SK-N-SH (cell line): ENCODE results near the gene PPP1R3D. TPM values are rescaled to one million over a fixed set of nuclear protein-coding genes. Genes with fewer than 3 reads are reported as not detected.

Experiments used
- CTCF ChIA-PET: fragments of 300-600, 350-600 bp; formaldehyde crosslinking; extraction: SDS; loops from one replicate; lab custom pipeline; 2021; lab: Yijun Ruan, JAX
- POLR2A ChIA-PET: fragments of 350-600 bp; sonication (Branson Sonifier 250); formaldehyde crosslinking; extraction: SDS; loops from one replicate; lab custom pipeline; 2020; ENCODE audit warnings: antibody characterized with exemption, inconsistent platforms; lab: Yijun Ruan, JAX
- DNase-seq: peaks from one replicate; pipeline ENCODE4 v3.0.0; 2012
- H2AFZ ChIP-seq: fragments of 200-600 bp; sonication (generic); 2 replicates; pipeline ENCODE4 v1.8.1; 2016; ENCODE audit warnings: antibody characterized with exemption, mild to moderate bottlenecking, low read depth
- H3F3A ChIP-seq: fragments of 200-600 bp; sonication (generic); replicated peaks from 2 replicates; pipeline ENCODE3; 2016; ENCODE audit warnings: antibody characterized with exemption, mild to moderate bottlenecking; ENCODE audit not compliant: insufficient read depth
- H3K27ac ChIP-seq, 2 experiments: fragments of 200-500 bp in 1 of 2; fragments of 200-600 bp in 1 of 2; sonication (Bioruptor generic) in 1 of 2; sonication (generic), shearing (Covaris generic) in 1 of 2; 2 replicates each; pipeline versions ENCODE4 v1.5.1 to v1.6.1; 2014 to 2016; ENCODE audit warnings: low read depth in 2 of 2, inconsistent platforms in 1 of 2, low read length in 1 of 2, mild to moderate bottlenecking in 1 of 2, mixed read lengths in 1 of 2
- H3K27me3 ChIP-seq: fragments of 200-600 bp; sonication (generic), shearing (Covaris generic); 2 replicates; pipeline ENCODE4 v1.6.1; 2016; ENCODE audit warnings: mixed run types; ENCODE audit not compliant: insufficient read depth
- H3K36me3 ChIP-seq, 2 experiments: fragments of 200-500 bp in 1 of 2; fragments of 200-600 bp in 1 of 2; sonication (Bioruptor generic) in 1 of 2; sonication (generic) in 1 of 2; replicated peaks in 1 of 2; 2 replicates each; pipeline versions ENCODE3 to v1.5.1; 2014 to 2016; ENCODE audit warnings: low read length in 1 of 2, mild to moderate bottlenecking in 1 of 2; ENCODE audit not compliant: insufficient read depth in 2 of 2, control insufficient read depth in 1 of 2
- H3K4me1 ChIP-seq, 2 experiments: fragments of 200-500 bp in 1 of 2; fragments of 200-600 bp in 1 of 2; sonication (Bioruptor generic) in 1 of 2; sonication (generic), shearing (Covaris generic) in 1 of 2; 2 replicates each; pipeline versions ENCODE4 v1.5.1 to v1.6.1; 2014 to 2016; ENCODE audit warnings: low read depth in 1 of 2, low read length in 1 of 2, mixed run types in 1 of 2; ENCODE audit not compliant: insufficient read depth in 2 of 2, control insufficient read depth in 1 of 2
- H3K4me2 ChIP-seq: fragments of 200-600 bp; sonication (generic), shearing (Covaris generic); 2 replicates; pipeline ENCODE4 v1.6.1; 2017; ENCODE audit warnings: mixed run types
- H3K4me3 ChIP-seq, 2 experiments: fragments of 200-500 bp in 1 of 2; fragments of 200-600 bp in 1 of 2; sonication (Bioruptor generic) in 1 of 2; sonication (generic), shearing (Covaris generic) in 1 of 2; 2 replicates each; pipeline versions ENCODE4 v1.5.1 to v1.8.1; 2014 to 2016; ENCODE audit warnings: low read depth in 2 of 2, inconsistent platforms in 1 of 2, low read length in 1 of 2, mild to moderate bottlenecking in 1 of 2, mixed read lengths in 1 of 2, moderate library complexity in 1 of 2
- H3K79me2 ChIP-seq: fragments of 200-600 bp; sonication (generic); 2 replicates; pipeline ENCODE4 v1.8.1; 2017; ENCODE audit warnings: mild to moderate bottlenecking; ENCODE audit not compliant: insufficient read depth
- H3K9ac ChIP-seq: fragments of 200-600 bp; sonication (generic); 2 replicates; pipeline ENCODE4 v1.6.1; 2017; ENCODE audit warnings: mixed run types
- H3K9me2 ChIP-seq: fragments of 200-600 bp; sonication (generic); 2 replicates; pipeline ENCODE4 v1.6.1; 2017; ENCODE audit warnings: mixed run types
- H3K9me3 ChIP-seq: fragments of 200-600 bp; sonication (generic); 2 replicates; pipeline ENCODE4 v1.6.1; 2017; ENCODE audit warnings: mixed run types, mild to moderate bottlenecking, moderate library complexity
- H4K20me1 ChIP-seq: fragments of 200-600 bp; sonication (generic); 2 replicates; pipeline ENCODE4 v1.6.1; 2017; ENCODE audit warnings: mild to moderate bottlenecking, mixed run types; ENCODE audit not compliant: insufficient read depth
- CHD2 ChIP-seq: fragments of 150-350 bp; IDR thresholded peaks from 2 replicates; pipeline ENCODE4 v1.6.1; 2018; ENCODE audit warnings: low read length; ENCODE audit not compliant: partially characterized antibody
- FOSL2 ChIP-seq: IDR thresholded peaks from 2 replicates; pipeline ENCODE4 v1.4.0; 2012; ENCODE audit warnings: low read depth, mild to moderate bottlenecking, moderate library complexity, borderline replicate concordance
- FOXM1 ChIP-seq: IDR thresholded peaks from 2 replicates; pipeline ENCODE4 v1.4.0; 2012; ENCODE audit warnings: low read depth, mild to moderate bottlenecking
- GATA2 ChIP-seq: sonication (generic); formaldehyde crosslinking; IDR thresholded peaks from 2 replicates; pipeline ENCODE4 v1.5.0; 2020; ENCODE audit warnings: mild to moderate bottlenecking, missing genetic modification reagents
- JUND ChIP-seq: IDR thresholded peaks from 2 replicates; pipeline ENCODE4 v1.4.0; 2012
- NFIC ChIP-seq: IDR thresholded peaks from 2 replicates; pipeline ENCODE4 v1.4.0; 2012; ENCODE audit warnings: borderline replicate concordance
- NRF1 ChIP-seq: IDR thresholded peaks from 2 replicates; pipeline ENCODE4 v1.6.1; 2012; ENCODE audit warnings: low read depth, mild to moderate bottlenecking, low read length
- POLR2AphosphoS5 ChIP-seq: IDR thresholded peaks from 2 replicates; pipeline ENCODE4 v1.6.1; 2012; ENCODE audit warnings: low read depth, low read length
- RAD21 ChIP-seq: IDR thresholded peaks from 2 replicates; pipeline ENCODE4 v1.6.1; 2012; ENCODE audit warnings: mild to moderate bottlenecking, low read length
- RCOR1 ChIP-seq: fragments of 150-350 bp; IDR thresholded peaks from 2 replicates; pipeline ENCODE4 v1.6.1; 2017; ENCODE audit warnings: antibody characterized with exemption, low read length
- RXRA ChIP-seq: IDR thresholded peaks from 2 replicates; pipeline ENCODE4 v1.4.0; 2012; ENCODE audit warnings: low read depth, mild to moderate bottlenecking, borderline replicate concordance
- SIN3A ChIP-seq: IDR thresholded peaks from 2 replicates; pipeline ENCODE4 v1.6.1; 2012; ENCODE audit warnings: low read depth, mild to moderate bottlenecking, low read length, moderate library complexity, borderline replicate concordance
- SMC3 ChIP-seq: IDR thresholded peaks from 2 replicates; pipeline ENCODE4 v1.6.1; 2012; ENCODE audit warnings: low read depth, low read length, improper control_type of control experiment
- WGBS: methylation state at CpG from one replicate; pipeline ENCODE4 v1.1.6; 2017; ENCODE audit warnings: low lambda C conversion rate; 5-methylcytosine and 5-hydroxymethylcytosine counted together
- polyA plus RNA-seq, 3 experiments: library from polyadenylated mRNA; depleted of rRNA; stranded (reverse); fragments of >200 nt; gene quantifications; 2 replicates each; pipeline ENCODE4 v1.2.3, GENCODE V29; 2012
- TF ChIP-seq, protein P1 (sequence below): IDR thresholded peaks from 2 replicates; pipeline ENCODE4 v1.4.0; 2012; ENCODE audit warnings: low read depth, borderline replicate concordance
- TF ChIP-seq, protein P2 (sequence below): IDR thresholded peaks from 2 replicates; pipeline ENCODE4 v1.4.0; 2012; ENCODE audit warnings: low read depth
- TF ChIP-seq, protein P3 (sequence below): fragments of 150-350 bp; IDR thresholded peaks from 2 replicates; pipeline ENCODE4 v1.6.1; 2016; ENCODE audit warnings: mild to moderate bottlenecking, low read depth, low read length
- TF ChIP-seq, protein P4 (sequence below): IDR thresholded peaks from 2 replicates; pipeline ENCODE4; 2012
- TF ChIP-seq, protein P5 (sequence below): IDR thresholded peaks from 2 replicates; pipeline ENCODE4 v1.6.1; 2012; ENCODE audit warnings: mild to moderate bottlenecking, low read depth, low read length, moderate library complexity

The PPP1R3D gene
- polyA plus RNA-seq, 1 of the 3 experiments (the other 2 are of a cell fraction): 0.87 TPM

DNA sequence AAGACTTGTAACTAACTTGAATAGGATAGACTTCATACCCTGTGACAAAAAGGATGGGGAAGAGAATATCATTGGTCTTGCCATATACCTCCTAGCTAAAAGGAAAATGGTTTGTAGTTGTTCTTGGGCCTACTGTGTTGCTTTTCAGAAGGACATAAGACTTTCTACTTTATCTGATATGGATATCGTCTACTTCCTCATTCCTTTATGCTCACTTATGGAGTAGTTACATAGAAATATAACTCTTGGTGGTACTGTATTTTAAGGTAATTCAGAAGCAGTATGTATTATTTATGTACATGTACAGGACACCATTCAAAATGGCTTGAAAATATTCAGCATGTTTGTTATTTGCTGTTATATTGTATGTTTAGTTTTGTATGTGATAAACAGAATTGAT is 8.1 kb upstream of the PPP1R3D start:
- no peak for DNase-seq
- H3K9me2 ChIP-seq: no peaks in the 10 kb centered on the region
- no peaks in the 10 kb centered on the region for H3K79me2 ChIP-seq
- no peak overlapping the region for H3K4me3 ChIP-seq
- no peak overlapping the region for H2AFZ ChIP-seq
- H3K4me2 ChIP-seq: no peak overlapping the region
- no peaks in the 10 kb centered on the region for H3K9me3 ChIP-seq
- H3F3A ChIP-seq: no peaks in the 10 kb centered on the region
- CTCF ChIA-PET: interaction anchor here (0.6 to 10.9 kb wide), 5 partner anchors 10 to 202 kb away, joined by 3 to 95 read pairs (median 3); partner anchors contain the start of genes CDH26, FAM217B, PPP1R3D and SYCP2
- H3K27ac ChIP-seq: no peak overlapping the region
- H3K27me3 ChIP-seq: no peaks in the 10 kb centered on the region
- WGBS: 84% methylated on average over 1 of the region's 1 CpG
- H3K36me3 ChIP-seq: peaks cover 16 to 34% of the 10 kb centered on the region in 2 experiments
- TF ChIP-seq RXRA (no peak), JUND (no peak), NRF1 (no peak), SMC3 (no peak), RCOR1 (no peak), CHD2 (no peak), NFIC (no peak), SIN3A (no peak), RAD21 (no peak), GATA2 (CRISPR knock-in tag) (no peak), FOXM1 (no peak), POLR2AphosphoS5 (no peak), FOSL2 (no peak)
- TF ChIP-seq, protein P1, sequence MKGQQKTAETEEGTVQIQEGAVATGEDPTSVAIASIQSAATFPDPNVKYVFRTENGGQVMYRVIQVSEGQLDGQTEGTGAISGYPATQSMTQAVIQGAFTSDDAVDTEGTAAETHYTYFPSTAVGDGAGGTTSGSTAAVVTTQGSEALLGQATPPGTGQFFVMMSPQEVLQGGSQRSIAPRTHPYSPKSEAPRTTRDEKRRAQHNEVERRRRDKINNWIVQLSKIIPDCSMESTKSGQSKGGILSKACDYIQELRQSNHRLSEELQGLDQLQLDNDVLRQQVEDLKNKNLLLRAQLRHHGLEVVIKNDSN: no peak
- TF ChIP-seq, protein P2, sequence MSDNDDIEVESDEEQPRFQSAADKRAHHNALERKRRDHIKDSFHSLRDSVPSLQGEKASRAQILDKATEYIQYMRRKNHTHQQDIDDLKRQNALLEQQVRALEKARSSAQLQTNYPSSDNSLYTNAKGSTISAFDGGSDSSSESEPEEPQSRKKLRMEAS: no peak
- TF ChIP-seq, protein P3, sequence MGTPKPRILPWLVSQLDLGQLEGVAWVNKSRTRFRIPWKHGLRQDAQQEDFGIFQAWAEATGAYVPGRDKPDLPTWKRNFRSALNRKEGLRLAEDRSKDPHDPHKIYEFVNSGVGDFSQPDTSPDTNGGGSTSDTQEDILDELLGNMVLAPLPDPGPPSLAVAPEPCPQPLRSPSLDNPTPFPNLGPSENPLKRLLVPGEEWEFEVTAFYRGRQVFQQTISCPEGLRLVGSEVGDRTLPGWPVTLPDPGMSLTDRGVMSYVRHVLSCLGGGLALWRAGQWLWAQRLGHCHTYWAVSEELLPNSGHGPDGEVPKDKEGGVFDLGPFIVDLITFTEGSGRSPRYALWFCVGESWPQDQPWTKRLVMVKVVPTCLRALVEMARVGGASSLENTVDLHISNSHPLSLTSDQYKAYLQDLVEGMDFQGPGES: no peak
- TF ChIP-seq, protein P4, sequence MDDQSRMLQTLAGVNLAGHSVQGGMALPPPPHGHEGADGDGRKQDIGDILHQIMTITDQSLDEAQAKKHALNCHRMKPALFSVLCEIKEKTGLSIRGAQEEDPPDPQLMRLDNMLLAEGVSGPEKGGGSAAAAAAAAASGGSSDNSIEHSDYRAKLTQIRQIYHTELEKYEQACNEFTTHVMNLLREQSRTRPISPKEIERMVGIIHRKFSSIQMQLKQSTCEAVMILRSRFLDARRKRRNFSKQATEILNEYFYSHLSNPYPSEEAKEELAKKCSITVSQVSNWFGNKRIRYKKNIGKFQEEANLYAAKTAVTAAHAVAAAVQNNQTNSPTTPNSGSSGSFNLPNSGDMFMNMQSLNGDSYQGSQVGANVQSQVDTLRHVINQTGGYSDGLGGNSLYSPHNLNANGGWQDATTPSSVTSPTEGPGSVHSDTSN: no peak
- TF ChIP-seq, protein P5, sequence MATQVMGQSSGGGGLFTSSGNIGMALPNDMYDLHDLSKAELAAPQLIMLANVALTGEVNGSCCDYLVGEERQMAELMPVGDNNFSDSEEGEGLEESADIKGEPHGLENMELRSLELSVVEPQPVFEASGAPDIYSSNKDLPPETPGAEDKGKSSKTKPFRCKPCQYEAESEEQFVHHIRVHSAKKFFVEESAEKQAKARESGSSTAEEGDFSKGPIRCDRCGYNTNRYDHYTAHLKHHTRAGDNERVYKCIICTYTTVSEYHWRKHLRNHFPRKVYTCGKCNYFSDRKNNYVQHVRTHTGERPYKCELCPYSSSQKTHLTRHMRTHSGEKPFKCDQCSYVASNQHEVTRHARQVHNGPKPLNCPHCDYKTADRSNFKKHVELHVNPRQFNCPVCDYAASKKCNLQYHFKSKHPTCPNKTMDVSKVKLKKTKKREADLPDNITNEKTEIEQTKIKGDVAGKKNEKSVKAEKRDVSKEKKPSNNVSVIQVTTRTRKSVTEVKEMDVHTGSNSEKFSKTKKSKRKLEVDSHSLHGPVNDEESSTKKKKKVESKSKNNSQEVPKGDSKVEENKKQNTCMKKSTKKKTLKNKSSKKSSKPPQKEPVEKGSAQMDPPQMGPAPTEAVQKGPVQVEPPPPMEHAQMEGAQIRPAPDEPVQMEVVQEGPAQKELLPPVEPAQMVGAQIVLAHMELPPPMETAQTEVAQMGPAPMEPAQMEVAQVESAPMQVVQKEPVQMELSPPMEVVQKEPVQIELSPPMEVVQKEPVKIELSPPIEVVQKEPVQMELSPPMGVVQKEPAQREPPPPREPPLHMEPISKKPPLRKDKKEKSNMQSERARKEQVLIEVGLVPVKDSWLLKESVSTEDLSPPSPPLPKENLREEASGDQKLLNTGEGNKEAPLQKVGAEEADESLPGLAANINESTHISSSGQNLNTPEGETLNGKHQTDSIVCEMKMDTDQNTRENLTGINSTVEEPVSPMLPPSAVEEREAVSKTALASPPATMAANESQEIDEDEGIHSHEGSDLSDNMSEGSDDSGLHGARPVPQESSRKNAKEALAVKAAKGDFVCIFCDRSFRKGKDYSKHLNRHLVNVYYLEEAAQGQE: no peak
- POLR2A ChIA-PET: interaction anchor here (1.0 kb wide), 1 partner anchor 7 kb away, joined by 4 read pairs; no protein-coding TSS in a partner anchor
- no peaks in the 10 kb centered on the region for H4K20me1 ChIP-seq
- peaks cover 0 to 2% of the 10 kb centered on the region in 2 experiments; a peak in 1 of 4 replicates for H3K4me1 ChIP-seq
- no peak overlapping the region for H3K9ac ChIP-seq
